A673 (cell line): ENCODE data around the gene GLT1D1.

Source experiments
- CTCF ChIP-seq: fragments of 300-800, 200-600 bp; sonication (generic); conservative IDR thresholded peaks from 2 replicates; pipeline ENCODE4 v1.5.1; 2017; ENCODE audit warnings: low read depth, mild to moderate bottlenecking, antibody characterized with exemption, low read length, moderate library complexity, mixed read lengths
- EZH2 ChIP-seq: fragments of 200-600 bp; sonication (generic); IDR thresholded peaks from 2 replicates; pipeline ENCODE4 v1.6.1; 2017; ENCODE audit warnings: borderline replicate concordance, low read depth, mild to moderate bottlenecking, mixed read lengths, antibody characterized with exemption, low read length; ENCODE audit not compliant: poor library complexity, severe bottlenecking

- TF ChIP-seq CTCF (no peak), EZH2 (no peak)
Observed at GRCh38 chr12:128867466-128867865, 14.2 kb downstream of the GLT1D1 start.
